Lower leg skin (tissue), 3 donors: ENCODE results near the gene SELENOF.

ENCODE experiments used
- POLR2A ChIP-seq, 2 donors: fragments of 450-650 bp; IDR thresholded peaks; one replicate each; pipeline ENCODE4 v1.6.1; 2016 to 2017; ENCODE audit warnings: antibody characterized with exemption in 2 of 2, mild to moderate bottlenecking in 1 of 2, moderate library complexity in 1 of 2
- TF ChIP-seq, protein P1 (sequence below), 3 donors: fragments of 450-650 bp; IDR thresholded peaks; one replicate each; pipeline ENCODE4 v1.5.1; 2016; ENCODE audit warnings: antibody characterized with exemption in 3 of 3, mild to moderate bottlenecking in 3 of 3, moderate library complexity in 2 of 3

DNA sequence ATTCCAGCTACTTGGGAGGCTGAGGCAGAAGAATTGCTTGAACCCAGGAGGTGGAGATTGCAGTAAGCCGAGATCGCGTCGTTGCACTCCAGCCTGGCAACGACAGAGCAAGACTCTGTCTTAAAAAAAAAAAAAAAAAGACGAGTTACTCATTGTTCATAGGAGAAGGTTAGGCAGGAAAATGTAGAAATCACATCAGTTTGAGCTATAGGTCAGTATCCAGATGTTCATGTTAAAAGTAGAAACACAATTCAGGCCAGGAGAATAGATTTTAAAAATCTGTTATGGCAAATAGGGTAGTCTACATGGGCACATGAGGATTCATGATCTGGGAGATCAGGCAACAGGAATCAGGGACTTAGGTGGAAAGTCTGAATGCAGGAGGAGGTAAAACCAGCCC is 57.7 kb downstream of the SELENOF start:
- TF ChIP-seq, protein P1, sequence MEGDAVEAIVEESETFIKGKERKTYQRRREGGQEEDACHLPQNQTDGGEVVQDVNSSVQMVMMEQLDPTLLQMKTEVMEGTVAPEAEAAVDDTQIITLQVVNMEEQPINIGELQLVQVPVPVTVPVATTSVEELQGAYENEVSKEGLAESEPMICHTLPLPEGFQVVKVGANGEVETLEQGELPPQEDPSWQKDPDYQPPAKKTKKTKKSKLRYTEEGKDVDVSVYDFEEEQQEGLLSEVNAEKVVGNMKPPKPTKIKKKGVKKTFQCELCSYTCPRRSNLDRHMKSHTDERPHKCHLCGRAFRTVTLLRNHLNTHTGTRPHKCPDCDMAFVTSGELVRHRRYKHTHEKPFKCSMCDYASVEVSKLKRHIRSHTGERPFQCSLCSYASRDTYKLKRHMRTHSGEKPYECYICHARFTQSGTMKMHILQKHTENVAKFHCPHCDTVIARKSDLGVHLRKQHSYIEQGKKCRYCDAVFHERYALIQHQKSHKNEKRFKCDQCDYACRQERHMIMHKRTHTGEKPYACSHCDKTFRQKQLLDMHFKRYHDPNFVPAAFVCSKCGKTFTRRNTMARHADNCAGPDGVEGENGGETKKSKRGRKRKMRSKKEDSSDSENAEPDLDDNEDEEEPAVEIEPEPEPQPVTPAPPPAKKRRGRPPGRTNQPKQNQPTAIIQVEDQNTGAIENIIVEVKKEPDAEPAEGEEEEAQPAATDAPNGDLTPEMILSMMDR (IDR thresholded peaks at IDR 0.05) = no peak
- no peak for TF ChIP-seq POLR2A (IDR thresholded peaks at IDR 0.05)
